IgD-negative memory B cell (primary cell): ENCODE measurements around the gene SLC41A3. TPM values are rescaled to one million over a fixed set of nuclear protein-coding genes. Genes with fewer than 3 reads are reported as not detected.

Source experiments
- H3K27ac Mint-ChIP-seq, 3 donors: one replicate each; pipeline ENCODE4 v1.8.0; 2020 to 2022; ENCODE audit warnings: mild to moderate bottlenecking in 3 of 3, mixed read lengths in 3 of 3, moderate library complexity in 1 of 3
- H3K27me3 Mint-ChIP-seq: one replicate; pipeline ENCODE4 v1.8.0; 2021; ENCODE audit warnings: mixed read lengths
- H3K36me3 Mint-ChIP-seq: one replicate; pipeline ENCODE4 v1.8.0; 2020; ENCODE audit warnings: mild to moderate bottlenecking, mixed read lengths
- H3K4me1 Mint-ChIP-seq, 3 donors: one replicate each; pipeline ENCODE4 v1.8.0; 2020 to 2022; ENCODE audit warnings: mixed read lengths in 3 of 3, mild to moderate bottlenecking in 1 of 3
- H3K4me3 Mint-ChIP-seq, 4 donors: one replicate each; pipeline ENCODE4 v1.8.0; 2020 to 2022; ENCODE audit warnings: mild to moderate bottlenecking in 4 of 4, mixed read lengths in 4 of 4, moderate library complexity in 3 of 4
- H3K9me3 Mint-ChIP-seq, 3 donors: one replicate each; pipeline ENCODE4 v1.8.0; 2020 to 2021; ENCODE audit warnings: mixed read lengths in 3 of 3, mild to moderate bottlenecking in 1 of 3
- polyA plus RNA-seq: library from polyadenylated mRNA; unstranded; fragments of 300-500 nt; fragmentation: Illumina TruSeq; gene quantifications from one replicate; pipeline ENCODE4 v1.2.3, GENCODE V29; 2021

The SLC41A3 gene
- 18.1 TPM for polyA plus RNA-seq

GRCh38 chr3:126083913-126084767 lies at the start of gene SLC41A3:
Gene SLC41A3 (minus strand): TSS chr3:126084124. CDS start chr3:126068219, 15,905 bp downstream.
- peaks cover 4 to 12% (median 7%) of the 10 kb centered on the region in 3 donors for H3K4me1 Mint-ChIP-seq
- H3K9me3 Mint-ChIP-seq = peaks cover 0 to 3% (median 0%) of the 10 kb centered on the region in 3 donors
- H3K36me3 Mint-ChIP-seq = peaks cover 5% of the 10 kb centered on the region
- H3K27me3 Mint-ChIP-seq = no peaks in the 10 kb centered on the region
- H3K4me3 Mint-ChIP-seq = peak within 1 kb of the TSS; percentile 90 to 95 (median 94)
- peak within 1 kb of the TSS; percentile 76 to 90 (median 86) for H3K27ac Mint-ChIP-seq

- Mint-ChIP-seq H3K4me3 (no peak overlapping the region), H3K9me3 (peaks cover 0 to 1% (median 0%) of the 10 kb centered on the region in 3 donors), H3K27ac (no peak overlapping the region), H3K4me1 (no peaks in the 10 kb centered on the region), H3K36me3 (no peaks in the 10 kb centered on the region), H3K27me3 (peaks cover 10% of the 10 kb centered on the region)
Measured at GRCh38 chr3:126133606-126134005, 49.7 kb upstream of the SLC41A3 start.

DNA sequence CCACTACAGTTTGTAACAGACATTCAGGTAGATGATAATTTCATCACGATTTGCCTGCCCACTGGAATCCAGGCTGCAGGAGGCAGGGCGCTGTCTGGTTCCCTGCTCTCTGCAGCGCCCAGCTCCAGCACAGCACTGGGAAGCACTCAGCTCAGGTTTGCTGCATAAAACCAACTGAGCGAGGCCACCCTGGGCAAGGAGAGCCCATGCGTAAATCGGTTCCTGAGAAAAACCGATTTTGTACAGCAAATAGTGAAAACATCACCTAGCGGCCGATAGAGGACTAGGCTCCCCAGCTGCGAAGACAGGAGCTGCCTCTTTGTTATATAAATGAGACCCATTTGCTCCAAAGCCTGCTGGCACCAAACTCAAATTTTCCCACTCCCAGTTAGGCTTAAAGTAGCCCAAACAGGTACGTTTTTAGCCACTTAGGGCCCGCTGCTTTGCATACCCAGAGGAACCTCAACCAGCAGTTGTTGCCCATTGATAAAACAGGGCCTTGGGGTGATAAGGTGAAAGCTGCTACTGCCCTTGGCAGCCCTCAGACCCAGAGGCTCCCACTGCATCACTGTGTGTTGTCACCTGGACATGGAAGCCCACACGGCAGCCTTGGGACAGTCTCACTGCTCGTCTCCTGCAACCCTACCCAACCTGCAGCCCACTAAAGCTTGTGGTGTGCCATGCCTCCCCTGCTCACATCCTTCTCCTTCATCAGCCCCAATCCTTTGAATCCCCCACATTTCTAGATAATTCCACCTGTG lies 49.0 kb upstream of the SLC41A3 start:
- Mint-ChIP-seq H3K4me1 (no peaks in the 10 kb centered on the region), H3K27me3 (peaks cover 10% of the 10 kb centered on the region), H3K36me3 (no peaks in the 10 kb centered on the region), H3K4me3 (peak overlapping the region in 1 of 4 donors; percentile 61), H3K9me3 (peaks cover 0 to 1% (median 0%) of the 10 kb centered on the region in 3 donors), H3K27ac (no peak overlapping the region)

DNA sequence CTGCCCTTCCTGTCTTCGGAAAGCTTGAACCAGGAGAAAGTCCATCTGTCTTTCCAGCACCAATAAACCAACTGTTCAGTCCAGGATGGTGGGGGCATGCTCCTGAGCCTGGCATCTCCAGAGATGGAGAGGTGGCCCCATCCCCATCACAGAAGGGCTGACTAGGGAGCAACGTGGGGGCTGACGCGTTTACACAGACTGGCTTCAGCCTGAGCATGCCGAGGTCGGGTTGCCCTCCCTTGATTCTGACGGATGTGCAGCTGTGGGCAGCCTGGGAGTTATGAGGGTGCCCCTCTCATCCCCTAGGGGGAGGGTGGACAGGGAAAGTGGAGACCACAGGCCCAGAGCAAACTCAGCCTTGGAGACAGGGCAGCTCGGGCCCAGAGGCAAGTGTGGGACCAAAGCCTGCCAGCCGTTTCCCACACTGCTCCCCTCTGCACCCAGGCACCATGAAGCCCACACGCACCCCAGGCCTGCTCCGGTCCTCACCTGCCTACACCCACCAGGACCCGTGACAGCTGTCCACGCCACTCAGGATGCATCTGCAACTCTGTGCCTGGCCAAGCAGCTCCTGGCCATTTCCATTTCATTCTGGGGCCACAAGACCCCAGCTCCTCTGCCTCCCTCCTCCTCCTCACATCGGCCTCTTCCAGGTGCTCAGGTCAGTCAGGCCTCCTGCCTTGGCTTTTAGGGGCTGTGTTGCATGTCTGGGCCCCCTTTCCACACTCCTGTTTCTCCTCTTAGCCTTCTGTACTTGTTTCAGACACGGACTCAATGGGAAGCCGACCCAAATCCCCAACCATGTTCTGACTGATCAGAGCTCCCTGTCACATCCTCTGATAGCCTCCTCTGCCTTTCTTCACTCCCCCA lies 48.2 kb upstream of the SLC41A3 start:
- Mint-ChIP-seq H3K9me3 (peaks cover 0 to 1% (median 0%) of the 10 kb centered on the region in 3 donors), H3K27me3 (peaks cover 10% of the 10 kb centered on the region), H3K27ac (no peak overlapping the region), H3K4me1 (no peaks in the 10 kb centered on the region), H3K36me3 (no peaks in the 10 kb centered on the region), H3K4me3 (peak overlapping the region in 1 of 4 donors; percentile 61)

DNA sequence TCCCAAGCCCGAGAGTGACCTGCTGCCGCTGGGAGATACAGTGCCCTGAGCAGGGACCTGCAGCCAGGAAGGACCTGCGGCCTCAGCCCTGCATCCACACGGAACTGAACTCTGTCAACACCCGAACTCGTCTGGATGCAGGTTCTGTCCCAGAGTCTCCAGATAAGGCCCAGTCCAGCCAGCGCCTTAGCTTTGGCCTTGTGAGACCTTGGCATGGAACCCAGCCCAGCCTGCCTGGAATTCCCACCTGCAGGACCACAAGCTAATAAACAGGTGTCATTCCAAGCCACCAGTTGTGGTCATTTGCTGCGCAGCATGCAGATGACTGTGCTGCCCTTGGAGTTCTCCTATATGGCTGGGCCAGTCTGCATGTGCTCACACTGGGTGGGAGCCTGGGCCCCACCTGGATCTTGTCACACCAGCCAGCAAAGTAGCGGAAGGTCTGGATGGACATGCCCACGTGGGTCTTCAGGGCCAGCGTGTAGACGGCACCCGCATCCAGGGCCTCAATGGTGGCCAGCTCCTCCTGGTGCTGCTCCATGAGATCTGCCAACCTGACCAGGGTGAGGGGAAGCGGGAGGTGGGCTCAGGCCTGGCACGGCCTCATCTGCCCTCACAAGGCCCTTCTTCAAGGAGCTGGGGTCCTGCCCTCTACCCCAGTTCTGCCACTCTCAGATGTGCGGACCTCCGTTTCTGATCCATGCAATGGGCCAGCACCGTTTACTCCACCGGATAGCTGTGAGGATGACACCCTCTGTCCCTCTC lies 47.2 kb upstream of the SLC41A3 start:
- H3K4me3 Mint-ChIP-seq = no peak overlapping the region
- H3K9me3 Mint-ChIP-seq = peaks cover 0 to 1% (median 0%) of the 10 kb centered on the region in 3 donors
- H3K27ac Mint-ChIP-seq = no peak overlapping the region
- no peaks in the 10 kb centered on the region for H3K4me1 Mint-ChIP-seq
- H3K36me3 Mint-ChIP-seq = no peaks in the 10 kb centered on the region
- peaks cover 9% of the 10 kb centered on the region for H3K27me3 Mint-ChIP-seq

GRCh38 chr3:126130081-126130855 lies 46.3 kb upstream of the SLC41A3 start:
- Mint-ChIP-seq H3K9me3 (peaks cover 0 to 1% (median 0%) of the 10 kb centered on the region in 3 donors), H3K4me3 (no peak overlapping the region), H3K27ac (no peak overlapping the region), H3K27me3 (peaks cover 4% of the 10 kb centered on the region), H3K4me1 (no peaks in the 10 kb centered on the region), H3K36me3 (no peaks in the 10 kb centered on the region)

DNA sequence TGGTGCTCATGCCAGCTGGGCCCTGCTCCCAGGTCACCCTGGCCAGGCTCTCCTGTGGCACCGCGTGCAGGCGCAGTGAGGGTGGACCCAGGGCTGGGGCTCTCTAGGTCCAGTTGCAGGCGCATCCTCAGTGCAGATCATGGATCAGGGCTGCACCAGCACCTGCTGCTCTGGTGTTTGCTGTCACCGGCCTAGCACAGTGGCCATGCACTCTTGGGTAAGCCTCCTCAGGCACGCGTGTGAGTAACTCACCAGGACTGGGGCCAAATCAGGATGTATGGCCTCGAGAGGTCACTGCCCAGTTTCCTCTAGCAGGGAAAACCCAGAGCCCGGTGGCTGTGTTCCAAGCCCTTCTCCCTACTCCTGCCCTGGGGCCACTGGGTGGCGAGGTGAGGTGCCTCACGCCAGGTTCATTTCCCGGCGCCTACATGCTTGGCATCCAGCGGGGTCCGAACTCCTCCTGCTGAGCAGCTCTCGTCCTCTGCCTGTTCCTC lies 45.5 kb upstream of the SLC41A3 start:
- H3K4me1 Mint-ChIP-seq = no peaks in the 10 kb centered on the region
- H3K27ac Mint-ChIP-seq = no peak overlapping the region
- peaks cover 0 to 1% (median 0%) of the 10 kb centered on the region in 3 donors for H3K9me3 Mint-ChIP-seq
- H3K4me3 Mint-ChIP-seq = no peak overlapping the region
- no peaks in the 10 kb centered on the region for H3K36me3 Mint-ChIP-seq
- peaks cover 1% of the 10 kb centered on the region for H3K27me3 Mint-ChIP-seq

- H3K4me3 Mint-ChIP-seq = no peak overlapping the region
- H3K27ac Mint-ChIP-seq = no peak overlapping the region
- no peaks in the 10 kb centered on the region for H3K36me3 Mint-ChIP-seq
- peaks cover 0 to 1% (median 0%) of the 10 kb centered on the region in 3 donors for H3K9me3 Mint-ChIP-seq
- H3K4me1 Mint-ChIP-seq = no peaks in the 10 kb centered on the region
- H3K27me3 Mint-ChIP-seq = peaks cover 1% of the 10 kb centered on the region
Measured at GRCh38 chr3:126128504-126129397, 44.8 kb upstream of the SLC41A3 start.

- Mint-ChIP-seq H3K9me3 (peaks cover 0 to 1% (median 0%) of the 10 kb centered on the region in 3 donors), H3K27me3 (peaks cover 1% of the 10 kb centered on the region), H3K4me1 (no peaks in the 10 kb centered on the region), H3K27ac (no peak overlapping the region), H3K36me3 (no peaks in the 10 kb centered on the region), H3K4me3 (no peak overlapping the region)
Measured at GRCh38 chr3:126127904-126128303, 44.0 kb upstream of the SLC41A3 start.

DNA sequence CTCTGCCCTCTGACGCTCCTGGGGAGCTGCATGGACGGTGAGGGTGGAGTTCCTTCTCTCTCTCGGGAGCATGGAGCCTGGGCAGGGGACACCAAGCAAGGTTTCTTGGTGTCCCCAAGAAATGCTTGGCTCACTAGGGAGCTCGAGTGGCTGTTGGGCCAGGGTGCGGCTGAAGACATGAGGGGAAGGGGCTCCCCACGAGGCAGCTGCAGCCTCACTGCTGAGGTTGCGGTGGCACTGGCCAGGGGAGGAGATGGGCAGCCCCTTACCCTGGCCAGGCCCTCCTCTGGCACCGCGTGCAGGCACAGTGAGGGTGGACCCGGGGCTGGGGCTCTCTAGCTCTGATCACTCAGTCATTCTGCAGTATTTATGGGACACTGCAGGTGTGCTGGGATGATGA lies 43.5 kb upstream of the SLC41A3 start:
- Mint-ChIP-seq H3K27ac (no peak overlapping the region), H3K27me3 (peaks cover 1% of the 10 kb centered on the region)

DNA sequence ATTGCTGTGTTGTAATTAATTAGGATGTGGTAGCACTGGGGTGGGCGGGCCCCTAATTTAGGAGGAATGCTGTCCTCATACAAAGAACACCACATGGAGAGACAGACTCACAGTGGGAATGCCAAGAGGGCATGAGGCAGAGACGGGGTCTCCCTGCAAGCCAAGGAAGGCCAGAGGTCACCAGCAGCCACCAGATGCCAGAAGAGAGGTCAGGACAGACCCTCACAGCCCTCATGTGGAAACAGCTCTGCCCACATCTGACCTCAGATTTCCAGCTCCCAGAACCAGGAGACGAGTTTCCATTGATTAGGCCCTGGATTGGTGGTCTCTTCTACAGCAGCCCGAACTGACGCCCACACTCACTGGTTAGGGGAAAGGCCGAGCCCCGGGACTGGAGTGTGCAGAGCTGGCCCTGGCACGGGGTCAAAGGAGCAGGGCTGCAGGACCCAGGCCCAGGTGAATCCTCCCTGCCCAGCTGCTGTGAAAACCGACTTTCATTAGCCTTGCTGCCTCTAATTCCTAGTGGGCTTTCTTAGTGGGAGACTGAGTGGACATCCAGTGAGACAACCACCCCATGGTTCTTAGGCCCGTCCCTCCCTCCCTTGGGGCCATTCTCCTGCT lies 43.0 kb upstream of the SLC41A3 start:
- Mint-ChIP-seq H3K9me3 (peaks cover 0 to 1% (median 0%) of the 10 kb centered on the region in 3 donors), H3K27ac (no peak overlapping the region)

More for the DNA sequence above, 43.5 kb upstream of the SLC41A3 start:
- Mint-ChIP-seq H3K4me1 (no peaks in the 10 kb centered on the region), H3K36me3 (no peaks in the 10 kb centered on the region), H3K9me3 (peaks cover 0 to 1% (median 0%) of the 10 kb centered on the region in 3 donors), H3K4me3 (no peak overlapping the region)

DNA sequence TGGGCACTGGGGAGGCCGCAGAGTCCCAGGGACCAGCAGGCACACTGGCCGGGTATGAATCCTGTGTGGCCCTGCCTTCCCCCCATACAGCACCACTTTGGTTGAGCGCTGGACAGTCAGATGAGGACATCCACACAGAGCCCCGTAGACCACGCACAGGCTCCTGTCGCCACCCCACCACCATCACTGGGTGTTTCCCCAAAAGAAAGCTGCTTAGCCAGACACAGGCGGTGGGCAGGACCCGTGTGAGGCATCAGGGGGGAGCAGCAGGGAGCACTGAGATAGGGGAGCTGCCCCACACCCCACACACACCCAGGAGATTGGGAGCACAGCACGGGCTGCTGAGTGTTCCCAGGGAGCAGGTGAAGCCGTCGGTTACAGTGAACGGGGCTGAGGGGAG lies 42.4 kb upstream of the SLC41A3 start:
- peaks cover 1% of the 10 kb centered on the region for H3K27me3 Mint-ChIP-seq
- no peak overlapping the region for H3K27ac Mint-ChIP-seq
- no peak overlapping the region for H3K4me3 Mint-ChIP-seq
- H3K9me3 Mint-ChIP-seq = peaks cover 0 to 1% (median 0%) of the 10 kb centered on the region in 3 donors
- no peaks in the 10 kb centered on the region for H3K4me1 Mint-ChIP-seq
- no peaks in the 10 kb centered on the region for H3K36me3 Mint-ChIP-seq

More for the DNA sequence above, 43.0 kb upstream of the SLC41A3 start:
- Mint-ChIP-seq H3K4me3 (no peak overlapping the region), H3K36me3 (no peaks in the 10 kb centered on the region), H3K27me3 (peaks cover 1% of the 10 kb centered on the region), H3K4me1 (no peaks in the 10 kb centered on the region)
